K562 (cell line): ENCODE data around the gene ERP29. TPM values are rescaled to one million over a fixed set of nuclear protein-coding genes. Genes with fewer than 3 reads are reported as not detected.
A peak's percentile ranks its signal among the peaks of the same experiment; 100 is the strongest.

Experiments used
- ATF2 ChIP-seq: sonication (generic); formaldehyde crosslinking; IDR thresholded peaks from 2 replicates; pipeline ENCODE4 v1.8.1; 2022; ENCODE audit warnings: missing genetic modification reagents
- BRD9 ChIP-seq: fragments of 450-650 bp; IDR thresholded peaks from 2 replicates; pipeline ENCODE4 v1.6.1; 2018; ENCODE audit warnings: low read depth; ENCODE audit not compliant: partially characterized antibody
- CBFA2T2 ChIP-seq: fragments of 450-650 bp; conservative IDR thresholded peaks from 2 replicates; pipeline ENCODE4 v1.6.1; 2017; ENCODE audit warnings: mild to moderate bottlenecking
- CHD1 ChIP-seq: fragments of 200-600 bp; sonication (generic); IDR thresholded peaks from one replicate; pipeline ENCODE4 v1.6.1; 2012; ENCODE audit warnings: mild to moderate bottlenecking, moderate library complexity, low read length, inconsistent platforms
- DDX20 ChIP-seq: fragments of 450-650 bp; IDR thresholded peaks from 2 replicates; pipeline ENCODE4 v1.6.1; 2016; ENCODE audit warnings: missing genetic modification characterization, low read depth, mild to moderate bottlenecking, missing compliant biosample characterization, moderate library complexity
- ETS2 ChIP-seq: IDR thresholded peaks from 2 replicates; pipeline ENCODE4 v1.6.1; 2016; ENCODE audit warnings: borderline replicate concordance, missing genetic modification characterization, mild to moderate bottlenecking, moderate library complexity, missing compliant biosample characterization; ENCODE audit not compliant: poor library complexity, severe bottlenecking
- GATA2 ChIP-seq: sonication (generic); formaldehyde crosslinking; IDR thresholded peaks from 2 replicates; pipeline ENCODE4 v1.4.0; 2020; ENCODE audit warnings: mild to moderate bottlenecking, missing genetic modification reagents
- HDAC2 ChIP-seq: fragments of 450-650 bp; IDR thresholded peaks from 2 replicates; pipeline ENCODE4 v1.6.1; 2016; ENCODE audit warnings: mild to moderate bottlenecking
- KLF6 ChIP-seq: fragments of 250-450 bp; sonication (Bioruptor Pico); IDR thresholded peaks from 2 replicates; pipeline ENCODE4 v1.4.0; 2020; ENCODE audit warnings: mild to moderate bottlenecking, moderate library complexity, borderline replicate concordance
- NCOA6 ChIP-seq: fragments of 450-650 bp; IDR thresholded peaks from 2 replicates; pipeline ENCODE4 v1.6.1; 2017; ENCODE audit warnings: mild to moderate bottlenecking
- NCOR1 ChIP-seq: fragments of 450-650 bp; IDR thresholded peaks from 2 replicates; pipeline ENCODE4 v1.6.1; 2016; ENCODE audit warnings: mild to moderate bottlenecking, moderate library complexity
- NFATC3 ChIP-seq: fragments of 450-650 bp; IDR thresholded peaks from 2 replicates; pipeline ENCODE4 v1.6.1; 2017; ENCODE audit warnings: mild to moderate bottlenecking
- PHB ChIP-seq: fragments of 250-450 bp; sonication (Bioruptor Pico); IDR thresholded peaks from 2 replicates; pipeline ENCODE4 v1.5.0; 2021
- SAP30 ChIP-seq: fragments of 200-600 bp; sonication (generic); IDR thresholded peaks from 2 replicates; pipeline ENCODE4 v1.6.1; 2012; ENCODE audit warnings: borderline replicate concordance, low read depth, mild to moderate bottlenecking, moderate library complexity, low read length, control low read depth, inconsistent platforms; ENCODE audit not compliant: insufficient read depth, poor library complexity, severe bottlenecking
- SIN3A ChIP-seq, 2 experiments: fragments of 150-350 bp in 1 of 2; IDR thresholded peaks; 2 replicates each; pipeline ENCODE4 v1.6.1; 2011 to 2016; ENCODE audit warnings: borderline replicate concordance in 2 of 2, low read depth in 2 of 2, low read length in 2 of 2, mild to moderate bottlenecking in 2 of 2, moderate library complexity in 2 of 2; ENCODE audit not compliant: control insufficient read depth in 1 of 2
- SMAD1 ChIP-seq: fragments of 150-350 bp; IDR thresholded peaks from 2 replicates; pipeline ENCODE4 v1.6.1; 2014; ENCODE audit warnings: low read length, low read depth; ENCODE audit not compliant: partially characterized antibody
- SMAD2 ChIP-seq: fragments of 150-350 bp; IDR thresholded peaks from 2 replicates; pipeline ENCODE4 v1.6.1; 2014; ENCODE audit warnings: low read depth, mild to moderate bottlenecking, low read length
- SMARCE1 ChIP-seq: fragments of 450-650 bp; IDR thresholded peaks from 2 replicates; pipeline ENCODE4 v1.7.1; 2016; ENCODE audit warnings: mild to moderate bottlenecking
- TEAD1 ChIP-seq, 2 experiments: fragments of 450-650 bp in 1 of 2; sonication (generic) in 1 of 2; formaldehyde crosslinking; IDR thresholded peaks; 2 replicates each; pipeline versions ENCODE4 v1.4.0 to v1.8.0; 2020 to 2022; ENCODE audit warnings: mild to moderate bottlenecking in 2 of 2, missing genetic modification reagents in 1 of 2
- TSC22D4 ChIP-seq: fragments of 450-650 bp; IDR thresholded peaks from 2 replicates; pipeline ENCODE4 v1.6.1; 2016; ENCODE audit warnings: missing genetic modification characterization, missing biosample characterization, control low read depth
- ZNF384 ChIP-seq: IDR thresholded peaks from 2 replicates; pipeline ENCODE4 v1.6.1; 2012; ENCODE audit warnings: low read depth, low read length, improper control_type of control experiment
- ZNF830 ChIP-seq: fragments of 250-450 bp; sonication (Bioruptor Pico); IDR thresholded peaks from 2 replicates; pipeline ENCODE4 v1.5.0; 2021; ENCODE audit warnings: mild to moderate bottlenecking
- ZSCAN32 ChIP-seq: fragments of 450-650 bp; formaldehyde crosslinking; IDR thresholded peaks from 2 replicates; pipeline ENCODE4 v1.4.0; 2020; ENCODE audit warnings: mild to moderate bottlenecking, moderate library complexity
- polyA plus RNA-seq, 8 experiments: library from polyadenylated mRNA; depleted of rRNA in 4 of 8; stranded (reverse) in 5 of 8; unstranded in 3 of 8; fragments of >200 nt; fragmentation: Nextera tagmentation in 2 of 8; fragmentation: Illumina TruSeq in 1 of 8; extraction: Ambion mirVana in 2 of 8; extraction: Trizol in 1 of 8; gene quantifications; 2 replicates each; pipeline versions ENCODE4 v1.2.1 to v1.2.3, GENCODE V29; 2011 to 2014; ENCODE audit warnings: inconsistent platforms in 1 of 8, missing spikeins in 1 of 8
- total RNA-seq, 7 experiments: library from RNA; depleted of rRNA in 6 of 7; stranded (reverse); fragments of >200 nt in 6 of 7; fragmentation: Illumina TruSeq in 2 of 7; extraction: Trizol in 2 of 7; gene quantifications; 2 replicates each; pipeline versions ENCODE4 v1.2.1 to v1.2.3, GENCODE V29; 2011 to 2021; ENCODE audit warnings: low replicate concordance in 1 of 7
- TF ChIP-seq, protein P1 (sequence below): fragments of 250-450 bp; sonication (Bioruptor Pico); IDR thresholded peaks from 2 replicates; pipeline ENCODE4 v1.5.0; 2021
- TF ChIP-seq, protein P2 (sequence below): fragments of 250-450 bp; sonication (Bioruptor Pico); IDR thresholded peaks from 2 replicates; pipeline ENCODE4 v1.6.1; 2021; ENCODE audit warnings: mild to moderate bottlenecking
- TF ChIP-seq, protein P3 (sequence below): fragments of 250-450 bp; sonication (Bioruptor Pico); IDR thresholded peaks from 2 replicates; pipeline ENCODE4 v1.8.0; 2021; ENCODE audit warnings: moderate library complexity, mild to moderate bottlenecking, inconsistent platforms

The ERP29 gene
- total and polyA plus RNA-seq, 9 of the 15 experiments (the other 6 are each of a cell fraction or from before 2014, with no cell fraction given), result 42.4 to 146 (median 111) TPM

- TF ChIP-seq ATF2, result no peak
- no peak for TF ChIP-seq ZSCAN32
- TF ChIP-seq GATA2 (CRISPR knock-in tag), result no peak
- 0 out of 4 replicates have a peak, but pooled peaks of 1 of the 2 experiments have one; percentile 26 for TF ChIP-seq TEAD1 (CRISPR knock-in tag; IDR thresholded peaks at IDR 0.05)
- no peak for TF ChIP-seq CBFA2T2
- no peak for TF ChIP-seq KLF6
- TF ChIP-seq ZNF384, result no peak
- TF ChIP-seq CHD1, result no peak
- TF ChIP-seq ZNF830, result no peak
- no peak for TF ChIP-seq NCOA6
- no peak for TF ChIP-seq SIN3A (IDR thresholded peaks at IDR 0.05; ENCODE audit: borderline replicate concordance in 2 of 2, control insufficient read depth in 1 of 2, low read depth in 2 of 2, low read length in 2 of 2)
- TF ChIP-seq BRD9, result peak; percentile 71
- TF ChIP-seq SAP30, result no peak
- peak; percentile 87 for TF ChIP-seq SMARCE1
- TF ChIP-seq TSC22D4 (tag), result 0 out of 2 replicates have a peak, but pooled peaks have one; percentile 11
- no peak for TF ChIP-seq DDX20 (tag)
- TF ChIP-seq SMAD2, result no peak
- TF ChIP-seq HDAC2, result peak; percentile 68; the same call in 1 of the 2 replicates
- TF ChIP-seq, protein P1, sequence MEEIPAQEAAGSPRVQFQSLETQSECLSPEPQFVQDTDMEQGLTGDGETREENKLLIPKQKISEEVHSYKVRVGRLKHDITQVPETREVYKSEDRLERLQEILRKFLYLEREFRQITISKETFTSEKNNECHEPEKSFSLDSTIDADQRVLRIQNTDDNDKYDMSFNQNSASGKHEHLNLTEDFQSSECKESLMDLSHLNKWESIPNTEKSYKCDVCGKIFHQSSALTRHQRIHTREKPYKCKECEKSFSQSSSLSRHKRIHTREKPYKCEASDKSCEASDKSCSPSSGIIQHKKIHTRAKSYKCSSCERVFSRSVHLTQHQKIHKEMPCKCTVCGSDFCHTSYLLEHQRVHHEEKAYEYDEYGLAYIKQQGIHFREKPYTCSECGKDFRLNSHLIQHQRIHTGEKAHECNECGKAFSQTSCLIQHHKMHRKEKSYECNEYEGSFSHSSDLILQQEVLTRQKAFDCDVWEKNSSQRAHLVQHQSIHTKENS, result no peak
- TF ChIP-seq NFATC3, result 0 out of 2 replicates have a peak, but pooled peaks have one; percentile 14
- TF ChIP-seq ETS2, result no peak
- no peak for TF ChIP-seq PHB (CRISPR knock-in tag)
- peak; percentile 24; the same call in 1 of the 2 replicates for TF ChIP-seq NCOR1
- TF ChIP-seq, protein P2, sequence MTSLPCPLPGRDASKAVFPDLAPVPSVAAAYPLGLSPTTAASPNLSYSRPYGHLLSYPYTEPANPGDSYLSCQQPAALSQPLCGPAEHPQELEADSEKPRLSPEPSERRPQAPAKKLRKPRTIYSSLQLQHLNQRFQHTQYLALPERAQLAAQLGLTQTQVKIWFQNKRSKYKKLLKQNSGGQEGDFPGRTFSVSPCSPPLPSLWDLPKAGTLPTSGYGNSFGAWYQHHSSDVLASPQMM (CRISPR knock-in tag), result no peak
- no peak for TF ChIP-seq SMAD1
- TF ChIP-seq, protein P3, sequence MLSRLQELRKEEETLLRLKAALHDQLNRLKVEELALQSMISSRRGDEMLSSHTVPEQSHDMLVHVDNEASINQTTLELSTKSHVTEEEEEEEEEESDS (CRISPR knock-in tag), result no peak
These were observed 7.5 kb upstream of the ERP29 start (continued) for GRCh38 chr12:112005419-112006395.
